A673 (cell line): Measurements from ENCODE around the gene GNG14.

ENCODE experiments used
- CTCF ChIP-seq: fragments of 300-800, 200-600 bp; sonication (generic); conservative IDR thresholded peaks from 2 replicates; pipeline ENCODE4 v1.5.1; 2017; ENCODE audit warnings: low read depth, mild to moderate bottlenecking, antibody characterized with exemption, low read length, moderate library complexity, mixed read lengths
- EZH2 ChIP-seq: fragments of 200-600 bp; sonication (generic); IDR thresholded peaks from 2 replicates; pipeline ENCODE4 v1.6.1; 2017; ENCODE audit warnings: borderline replicate concordance, low read depth, mild to moderate bottlenecking, mixed read lengths, antibody characterized with exemption, low read length; ENCODE audit not compliant: poor library complexity, severe bottlenecking

GRCh38 chr19:12696366-12697335 lies 8.9 kb downstream of the GNG14 start, which contains the start of gene FBXW9:
- TF ChIP-seq CTCF (no peak), EZH2 (no peak)
